Measurements from ENCODE around the gene GFOD1. TPM values are rescaled to one million over a fixed set of nuclear protein-coding genes. Genes with fewer than 3 reads are reported as not detected.

The GFOD1 gene
- total RNA-seq, 1 donor from 2014 or later = 32.2 TPM

DNA sequence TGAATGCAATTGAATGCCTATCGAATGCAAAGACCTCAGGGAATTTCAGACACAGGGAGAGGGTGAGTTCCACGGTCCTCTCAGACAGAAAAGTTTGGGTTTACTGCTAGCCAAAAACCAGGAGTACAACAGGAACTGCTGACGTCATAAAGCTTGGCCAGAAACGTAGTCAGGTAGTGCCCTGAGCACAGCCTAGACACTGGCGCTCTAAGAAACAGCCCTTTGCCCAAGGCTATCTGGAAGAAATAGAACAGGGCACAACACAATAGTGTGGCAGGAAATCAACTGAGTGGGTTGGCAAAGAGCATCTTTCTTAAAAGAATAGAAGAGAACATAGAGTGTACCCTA lies 58.0 kb downstream of the GFOD1 start:
- no peak for DNase-seq (ENCODE audit: low spot score in 2 of 2)

DNA sequence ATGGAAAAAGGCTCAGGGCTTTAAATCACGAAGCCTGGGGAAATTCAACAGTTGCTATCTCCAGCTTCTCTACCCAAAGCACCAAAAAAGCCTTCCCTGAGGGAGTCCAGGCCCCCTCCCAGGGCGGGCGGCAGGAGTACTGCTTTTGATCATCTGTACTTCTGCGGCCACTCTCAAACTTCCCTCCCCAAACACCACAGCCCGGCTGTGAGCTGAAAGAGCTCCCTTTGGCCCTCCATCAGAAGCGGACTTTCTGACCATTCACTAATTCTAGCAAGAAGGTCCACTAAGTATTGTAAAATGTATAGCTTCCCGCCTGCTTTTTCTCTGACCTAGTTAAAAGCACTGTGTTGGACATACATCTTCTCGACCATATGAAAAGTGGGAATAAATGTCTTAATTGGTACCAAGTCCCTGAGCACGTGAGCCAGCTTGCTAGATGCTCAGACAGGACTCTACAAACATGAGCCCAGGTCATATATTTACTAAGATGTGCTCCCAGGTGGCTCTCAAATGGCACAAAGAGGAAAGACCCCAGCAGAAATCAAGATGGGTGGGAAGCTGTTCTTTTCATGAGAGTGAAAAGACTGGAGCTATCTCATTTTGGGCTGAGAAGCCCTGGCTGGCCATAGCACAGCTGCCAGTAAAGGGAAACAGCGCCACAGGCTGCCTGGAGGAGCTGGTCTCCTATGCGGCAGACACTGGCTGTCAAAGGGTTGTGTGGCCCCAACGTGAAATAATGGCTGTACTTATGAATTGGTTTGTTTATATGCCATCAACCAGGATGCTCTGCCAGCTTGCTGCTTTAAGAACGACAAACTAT lies 58.6 kb downstream of the GFOD1 start:
- DNase-seq (ENCODE audit: low spot score in 2 of 2) = no peak
- FAIRE-seq = no peak

More for the DNA sequence above, 58.0 kb downstream of the GFOD1 start:
- no peak for FAIRE-seq

- DNase-seq (ENCODE audit: low spot score in 2 of 2) (no peak), FAIRE-seq (no peak)
Measured at GRCh38 chr6:13427801-13428582, 59.4 kb downstream of the GFOD1 start.

DNA sequence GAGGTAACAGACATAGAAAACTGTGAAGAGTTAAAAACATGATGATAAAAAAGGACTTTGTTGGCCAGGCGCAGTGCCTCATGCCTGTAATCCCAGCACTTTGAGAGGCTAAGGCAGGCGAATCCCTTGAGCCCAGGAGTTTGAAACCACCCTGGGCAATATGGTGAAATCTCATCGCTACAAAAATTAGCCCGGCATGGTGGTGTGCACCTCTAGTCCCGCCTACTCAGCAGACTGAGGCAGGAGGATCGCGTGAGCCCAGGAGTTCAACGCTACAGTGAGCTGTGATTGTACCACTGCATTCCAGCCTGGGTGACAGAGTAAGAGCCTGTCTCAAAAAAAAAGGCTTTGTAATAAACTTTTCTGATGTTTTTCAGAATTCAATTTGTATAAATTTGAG lies 60.1 kb downstream of the GFOD1 start:
- no peak for DNase-seq (ENCODE audit: low spot score in 2 of 2)
- FAIRE-seq = no peak

- FAIRE-seq (no peak), DNase-seq (ENCODE audit: low spot score in 2 of 2) (no peak)
Measured at GRCh38 chr6:13425943-13426931, 61.2 kb downstream of the GFOD1 start.

DNA sequence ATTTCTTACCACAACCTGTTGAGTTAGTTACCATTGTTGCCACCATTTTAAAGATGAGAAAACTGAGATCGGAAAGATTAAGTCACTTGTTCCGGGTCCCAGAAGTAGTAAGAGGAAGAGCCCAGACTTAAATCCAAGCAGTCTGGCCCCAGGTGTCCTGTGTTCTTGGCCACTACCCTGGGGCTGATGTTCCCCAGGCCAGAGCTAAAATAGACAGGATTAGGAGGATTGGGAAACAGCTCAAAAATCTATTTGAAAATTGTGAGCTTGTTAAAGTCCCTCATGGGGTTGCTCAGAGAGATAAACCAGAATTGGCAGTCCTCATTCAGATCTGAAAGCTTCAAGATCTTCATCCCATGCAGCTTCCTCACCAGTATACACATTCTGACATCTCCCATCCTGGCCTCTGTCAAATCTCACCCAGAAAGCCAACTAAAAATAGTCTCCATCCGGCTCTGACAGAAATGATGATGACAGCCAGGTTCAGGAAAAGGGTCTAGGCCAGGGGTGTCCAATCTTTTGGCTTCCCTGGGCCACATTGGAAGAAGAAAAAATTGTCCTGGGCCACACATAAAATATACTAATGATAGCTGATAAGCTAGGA lies 62.0 kb downstream of the GFOD1 start:
- DNase-seq (ENCODE audit: low spot score in 2 of 2) (no peak), FAIRE-seq (no peak)

DNA sequence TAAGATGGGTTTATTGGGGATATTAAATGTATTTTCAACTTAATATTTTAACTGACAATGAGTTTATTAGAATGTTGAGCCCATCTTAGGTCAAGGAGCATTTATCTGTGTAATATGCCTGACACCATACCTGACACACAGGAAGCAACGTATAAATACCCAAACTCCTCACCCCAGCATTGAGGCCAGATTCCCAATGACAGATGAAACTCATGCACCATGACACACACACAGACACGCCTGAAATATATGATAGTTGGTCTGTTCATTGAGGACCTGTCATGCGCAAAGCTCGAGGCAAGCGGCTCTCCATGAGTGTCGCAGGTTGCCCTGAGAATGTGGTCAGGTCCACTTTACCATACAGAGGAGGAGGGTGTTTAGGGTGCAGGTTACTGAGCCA lies 64.1 kb downstream of the GFOD1 start:
- FAIRE-seq (no peak), DNase-seq (ENCODE audit: low spot score in 2 of 2) (no peak)

DNA sequence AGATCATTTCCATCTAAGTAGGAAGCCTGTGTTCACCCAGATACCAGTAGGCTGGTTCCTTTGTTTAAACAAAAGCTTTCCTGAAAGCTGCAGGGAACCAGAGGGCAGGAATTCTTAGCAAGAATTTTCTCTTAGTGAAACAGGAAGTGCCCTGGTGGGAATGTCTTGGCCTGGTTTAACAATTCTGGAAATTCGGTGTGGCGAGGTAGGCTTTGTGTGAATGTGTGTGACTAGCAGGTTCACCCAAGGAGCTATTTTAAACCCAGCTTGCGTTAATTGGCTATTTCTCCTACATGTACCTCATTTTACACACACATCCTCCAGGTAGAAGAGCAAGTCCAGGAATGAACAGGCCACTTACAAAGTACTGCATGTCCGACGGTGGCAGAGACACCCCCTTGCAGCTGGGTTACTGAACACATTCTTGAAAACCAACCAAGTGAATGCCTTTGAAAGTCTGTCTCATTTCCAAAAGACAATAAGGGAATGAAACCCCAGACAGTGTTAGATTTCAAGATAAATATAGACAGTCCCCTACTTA lies 64.6 kb downstream of the GFOD1 start:
- no peak for FAIRE-seq
- no peak for DNase-seq (ENCODE audit: low spot score in 2 of 2)

DNA sequence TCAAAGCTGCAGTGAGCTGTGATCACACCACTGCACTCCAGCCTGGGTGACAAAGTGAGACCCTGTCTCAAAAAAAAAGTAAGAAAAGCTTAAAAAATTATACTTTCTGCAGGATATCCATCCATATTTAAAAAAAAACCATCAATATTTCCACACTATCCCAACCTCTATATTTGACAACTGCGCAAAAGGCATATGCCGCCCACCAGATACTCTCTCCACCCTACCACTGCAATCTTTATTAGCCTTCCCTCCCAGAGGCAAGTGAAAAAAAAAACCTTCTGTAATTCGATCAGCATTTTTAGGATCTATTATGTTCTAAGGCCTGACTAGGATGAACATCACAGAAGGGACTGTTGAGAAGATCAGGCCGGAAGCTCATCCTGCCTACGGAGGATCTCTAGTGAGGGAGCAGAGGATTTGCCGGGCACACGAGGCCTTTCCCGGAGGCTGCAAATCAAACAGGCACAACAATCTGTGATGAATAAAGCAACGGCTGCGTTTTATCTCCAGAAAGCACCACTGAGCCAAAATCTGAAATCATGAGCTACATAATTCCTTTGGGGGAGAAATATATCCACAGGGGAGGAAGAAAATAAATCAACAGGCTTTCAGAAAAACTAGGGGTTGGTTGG lies 65.9 kb downstream of the GFOD1 start:
- FAIRE-seq = no peak

GRCh38 chr6:13420269-13420668 lies 67.1 kb downstream of the GFOD1 start:
- DNase-seq (ENCODE audit: low spot score in 2 of 2) = no peak
- FAIRE-seq = no peak

More for the DNA sequence above, 65.9 kb downstream of the GFOD1 start:
- DNase-seq (ENCODE audit: low spot score in 2 of 2) = no peak

GRCh38 chr6:13419422-13420195 lies 67.8 kb downstream of the GFOD1 start:
- FAIRE-seq = no peak
- DNase-seq (ENCODE audit: low spot score in 2 of 2) = no peak

DNA sequence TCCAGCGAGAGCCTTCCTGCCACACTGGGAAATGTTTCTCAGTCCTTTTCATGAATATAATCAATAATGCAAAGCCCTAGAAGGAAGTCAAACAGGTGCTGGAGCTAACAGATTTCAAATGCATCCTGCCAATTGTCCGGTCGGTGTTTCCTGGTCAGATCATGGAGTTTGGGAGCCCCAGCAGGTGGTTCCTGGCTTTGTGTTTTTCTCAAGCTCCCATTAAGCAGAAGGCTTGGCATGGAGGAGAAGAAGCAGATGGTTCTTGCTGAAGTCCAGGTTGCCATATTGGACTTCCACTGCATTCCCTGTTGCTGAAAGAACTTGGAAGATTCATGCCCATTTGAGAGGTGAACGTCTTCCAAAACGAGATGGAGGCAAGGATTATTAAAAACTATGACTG lies 68.6 kb downstream of the GFOD1 start:
- DNase-seq (ENCODE audit: low spot score in 2 of 2) (no peak), FAIRE-seq (no peak)

GRCh38 chr6:13417954-13418353 lies 69.4 kb downstream of the GFOD1 start:
- DNase-seq (ENCODE audit: low spot score in 2 of 2) (no peak), FAIRE-seq (no peak)

- FAIRE-seq = no peak
- DNase-seq (ENCODE audit: low spot score in 2 of 2) = no peak
Measured at GRCh38 chr6:13417431-13417830, 70.0 kb downstream of the GFOD1 start.

- DNase-seq (ENCODE audit: low spot score in 2 of 2) (no peak), FAIRE-seq (no peak)
Measured at GRCh38 chr6:13415283-13415682, 72.1 kb downstream of the GFOD1 start.

- no peak for FAIRE-seq
Measured at GRCh38 chr6:13413900-13414555, 73.4 kb downstream of the GFOD1 start.

DNA sequence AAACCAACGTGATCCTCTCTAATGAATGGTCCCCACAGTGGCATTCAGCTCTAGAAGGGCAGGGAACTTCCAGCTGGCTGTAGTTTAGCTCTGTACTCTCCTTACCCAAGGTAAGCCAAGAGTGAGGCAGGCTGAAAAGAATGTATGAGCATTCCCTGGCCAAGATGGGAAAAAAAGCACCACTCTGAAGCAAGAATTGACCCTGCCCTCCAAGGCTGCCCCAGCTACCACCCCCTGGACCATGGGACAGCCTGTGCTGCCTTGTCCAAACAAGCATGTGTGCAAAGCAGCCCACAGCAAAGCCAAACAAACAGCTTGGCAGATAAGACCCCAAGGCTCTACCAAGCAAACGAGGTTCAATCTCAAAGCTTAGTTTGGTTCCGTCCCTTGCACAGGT lies 73.9 kb downstream of the GFOD1 start:
- DNase-seq (ENCODE audit: low spot score in 2 of 2) (no peak), FAIRE-seq (no peak)

More at GRCh38 chr6:13413900-13414555, 73.4 kb downstream of the GFOD1 start:
- no peak for DNase-seq (ENCODE audit: low spot score in 2 of 2)

Measured in frontal cortex (tissue), 4 donors.